ENCODE measurements around the gene SNCAIP. TPM values are rescaled to one million over a fixed set of nuclear protein-coding genes. Genes with fewer than 3 reads are reported as not detected.

The SNCAIP gene
- total RNA-seq, 1 experiment from 2014 or later: 3.0 TPM

- H3K18ac ChIP-seq (ENCODE audit: insufficient read length, low read depth, low read length): no peak overlapping the region
- DNase-seq: no peak
- H3K4me2 ChIP-seq (ENCODE audit: insufficient read depth, insufficient read length, low read length): no peak overlapping the region
- H3K27me3 ChIP-seq (ENCODE audit: insufficient read depth, low read length): no peaks in the 10 kb centered on the region
- no peak overlapping the region for H3K4ac ChIP-seq (ENCODE audit: low read depth, low read length)
- H2BK120ac ChIP-seq (ENCODE audit: low read depth, low read length, poor library complexity, severe bottlenecking): no peak overlapping the region
- H2AK5ac ChIP-seq (ENCODE audit: insufficient read length, low read length): no peak overlapping the region
- no peaks in the 10 kb centered on the region for H4K20me1 ChIP-seq (ENCODE audit: control insufficient read depth, insufficient read depth, insufficient read length)
- no peak overlapping the region for H3K9ac ChIP-seq (ENCODE audit: extremely low read depth, insufficient read length, low read length)
- H3T11ph ChIP-seq (ENCODE audit: low read length): no peak overlapping the region
- TF ChIP-seq, protein P1, sequence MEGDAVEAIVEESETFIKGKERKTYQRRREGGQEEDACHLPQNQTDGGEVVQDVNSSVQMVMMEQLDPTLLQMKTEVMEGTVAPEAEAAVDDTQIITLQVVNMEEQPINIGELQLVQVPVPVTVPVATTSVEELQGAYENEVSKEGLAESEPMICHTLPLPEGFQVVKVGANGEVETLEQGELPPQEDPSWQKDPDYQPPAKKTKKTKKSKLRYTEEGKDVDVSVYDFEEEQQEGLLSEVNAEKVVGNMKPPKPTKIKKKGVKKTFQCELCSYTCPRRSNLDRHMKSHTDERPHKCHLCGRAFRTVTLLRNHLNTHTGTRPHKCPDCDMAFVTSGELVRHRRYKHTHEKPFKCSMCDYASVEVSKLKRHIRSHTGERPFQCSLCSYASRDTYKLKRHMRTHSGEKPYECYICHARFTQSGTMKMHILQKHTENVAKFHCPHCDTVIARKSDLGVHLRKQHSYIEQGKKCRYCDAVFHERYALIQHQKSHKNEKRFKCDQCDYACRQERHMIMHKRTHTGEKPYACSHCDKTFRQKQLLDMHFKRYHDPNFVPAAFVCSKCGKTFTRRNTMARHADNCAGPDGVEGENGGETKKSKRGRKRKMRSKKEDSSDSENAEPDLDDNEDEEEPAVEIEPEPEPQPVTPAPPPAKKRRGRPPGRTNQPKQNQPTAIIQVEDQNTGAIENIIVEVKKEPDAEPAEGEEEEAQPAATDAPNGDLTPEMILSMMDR (conservative IDR thresholded peaks at IDR 0.05): no peak
- WGBS (ENCODE audit: extremely low coverage, insufficient read length, low lambda C conversion rate): no CpG with 5 or more reads among the region's 9 CpGs
- H3K79me2 ChIP-seq (ENCODE audit: insufficient read depth, low read length): no peaks in the 10 kb centered on the region
- no peak overlapping the region for H4K5ac ChIP-seq (ENCODE audit: insufficient read length, low read depth, low read length)
- no peaks in the 10 kb centered on the region for H3K9me3 ChIP-seq (ENCODE audit: control insufficient read depth, low read depth, low read length)
- Mint-ChIP-seq H3K4me1 (peaks cover 13 to 14% of the 10 kb centered on the region in 2 experiments), H3K9me3 (no peaks in the 10 kb centered on the region; a peak in 1 of 5 replicates), H3K27me3 (ENCODE audit: low read depth) (no peaks in the 10 kb centered on the region), H3K27ac (no peak overlapping the region; a peak in 1 of 7 replicates), H3K4me3 (no peak overlapping the region), H3K36me3 (ENCODE audit: insufficient read depth in 1 of 3, low read depth in 3 of 3) (no peaks in the 10 kb centered on the region)
- H3K79me1 ChIP-seq (ENCODE audit: insufficient read depth, low read depth, low read length, poor library complexity, severe bottlenecking): no peaks in the 10 kb centered on the region
- no peaks in the 10 kb centered on the region for H3K4me1 ChIP-seq (ENCODE audit: insufficient read depth, low read length)
- H4K91ac ChIP-seq (ENCODE audit: insufficient read length, low read depth, low read length): no peak overlapping the region
- H4K8ac ChIP-seq (replicated peaks; ENCODE audit: insufficient read length, low read depth, low read length): no peak overlapping the region
- H2AFZ ChIP-seq (ENCODE audit: low read length): no peak overlapping the region
- H3K23ac ChIP-seq (ENCODE audit: insufficient read length, low read depth, low read length): no peak overlapping the region
- no peak overlapping the region for H3K56ac ChIP-seq (ENCODE audit: insufficient read length, low read depth, low read length)
- no peak overlapping the region for H2BK15ac ChIP-seq (ENCODE audit: low read depth, low read length)
- no peak overlapping the region for H2BK5ac ChIP-seq (ENCODE audit: insufficient read length, low read length)
- no peak overlapping the region for H2BK20ac ChIP-seq (ENCODE audit: low read depth, low read length, poor library complexity, severe bottlenecking)
- no peak overlapping the region for H2BK12ac ChIP-seq (ENCODE audit: insufficient read length, low read depth, low read length)
- H3K27ac ChIP-seq (ENCODE audit: insufficient read length, low read depth, low read length): no peak overlapping the region
- H3K23me2 ChIP-seq (ENCODE audit: insufficient read length, low read depth, low read length, poor library complexity, severe bottlenecking): no peaks in the 10 kb centered on the region
- H3K14ac ChIP-seq (ENCODE audit: insufficient read depth, low read length): no peak overlapping the region
These were observed 181.3 kb downstream of the SNCAIP start for GRCh38 chr5:122493091-122494021.
